HG02885 (cell line): Measurements from ENCODE around the gene EML2.
"Not testable (repeated sequence)": the region's sequence is repeated elsewhere in the genome, so short reads cannot be mapped to it uniquely, and the experiment has no call there.

ENCODE experiments used
- ATAC-seq: cut with Tn5 transposase; IDR thresholded peaks from one replicate; pipeline ENCODE4 v1.9.1; 2021; ENCODE audit warnings: mild to moderate bottlenecking; ENCODE audit not compliant: unreplicated experiment, poor library complexity

EML2 gene

GRCh38 chr19:45621389-45621788, 17.8 kb downstream of the EML2 start:
- ATAC-seq: no peak

GRCh38 chr19:45616704-45617017, 22.5 kb downstream of the EML2 start:
- ATAC-seq: no peak

DNA sequence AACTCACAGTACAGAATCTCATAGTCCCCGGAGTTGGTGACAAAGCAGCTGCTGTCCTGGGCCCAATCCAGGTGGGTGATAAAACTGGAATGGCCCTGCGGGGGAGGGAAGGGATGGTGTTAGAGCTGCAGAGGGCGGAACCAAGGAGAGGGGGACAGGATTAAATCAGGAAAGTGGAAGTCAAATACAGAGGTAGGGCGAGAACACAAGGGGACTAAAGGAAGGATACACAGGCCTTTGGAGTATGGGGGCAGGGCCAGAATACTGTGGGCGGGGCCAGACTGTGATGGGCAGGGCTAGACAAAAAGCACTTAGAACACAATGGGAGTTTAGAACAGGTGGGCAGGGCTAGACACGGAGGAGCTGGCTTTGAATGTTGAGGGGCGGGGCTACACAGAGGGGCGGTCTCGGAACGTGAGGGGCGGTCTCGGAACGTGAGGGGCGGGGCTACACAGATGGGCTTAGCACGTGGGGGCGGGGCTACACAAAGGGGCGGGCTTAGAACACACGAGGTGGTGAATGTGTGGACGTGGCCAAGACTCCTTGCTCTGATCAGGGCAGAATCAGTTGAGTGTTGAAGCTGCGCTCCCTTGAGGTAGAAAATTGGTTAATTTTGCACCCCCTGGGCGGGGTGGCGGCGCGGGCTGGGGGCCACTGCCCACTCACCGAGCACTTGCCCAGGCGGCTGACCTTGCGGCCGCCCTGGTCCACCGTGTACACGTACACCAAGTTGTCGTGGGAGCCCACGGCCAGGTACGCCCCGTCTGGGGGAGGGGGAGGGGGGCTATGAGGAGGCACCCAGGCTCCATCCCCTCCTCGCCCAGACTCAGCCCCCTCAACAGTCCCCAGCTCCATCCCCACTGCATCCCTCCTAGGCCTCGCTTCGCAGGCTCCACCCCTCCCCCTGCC, 23.1 kb downstream of the EML2 start:
- no peak for ATAC-seq

DNA sequence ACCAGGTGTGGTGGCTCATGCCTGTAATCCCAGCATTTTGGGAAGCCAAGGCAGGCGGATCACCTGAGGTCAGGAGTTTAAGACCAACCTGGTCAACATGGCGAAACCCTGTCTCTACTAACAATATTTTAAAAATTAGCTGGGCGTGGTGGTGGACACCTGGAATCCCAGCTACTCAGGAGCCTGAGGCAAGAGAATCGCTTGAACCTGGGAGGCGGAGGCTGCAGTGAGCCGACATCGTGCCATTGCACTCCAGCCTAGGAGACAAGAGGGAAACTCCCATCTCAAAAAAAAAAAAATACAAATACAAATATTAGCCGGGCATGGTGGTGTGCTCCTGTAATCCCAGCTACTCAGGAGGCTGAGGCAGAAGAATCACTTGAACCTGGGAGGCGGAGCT, 24.1 kb downstream of the EML2 start:
- ATAC-seq: not testable (repeated sequence)

DNA sequence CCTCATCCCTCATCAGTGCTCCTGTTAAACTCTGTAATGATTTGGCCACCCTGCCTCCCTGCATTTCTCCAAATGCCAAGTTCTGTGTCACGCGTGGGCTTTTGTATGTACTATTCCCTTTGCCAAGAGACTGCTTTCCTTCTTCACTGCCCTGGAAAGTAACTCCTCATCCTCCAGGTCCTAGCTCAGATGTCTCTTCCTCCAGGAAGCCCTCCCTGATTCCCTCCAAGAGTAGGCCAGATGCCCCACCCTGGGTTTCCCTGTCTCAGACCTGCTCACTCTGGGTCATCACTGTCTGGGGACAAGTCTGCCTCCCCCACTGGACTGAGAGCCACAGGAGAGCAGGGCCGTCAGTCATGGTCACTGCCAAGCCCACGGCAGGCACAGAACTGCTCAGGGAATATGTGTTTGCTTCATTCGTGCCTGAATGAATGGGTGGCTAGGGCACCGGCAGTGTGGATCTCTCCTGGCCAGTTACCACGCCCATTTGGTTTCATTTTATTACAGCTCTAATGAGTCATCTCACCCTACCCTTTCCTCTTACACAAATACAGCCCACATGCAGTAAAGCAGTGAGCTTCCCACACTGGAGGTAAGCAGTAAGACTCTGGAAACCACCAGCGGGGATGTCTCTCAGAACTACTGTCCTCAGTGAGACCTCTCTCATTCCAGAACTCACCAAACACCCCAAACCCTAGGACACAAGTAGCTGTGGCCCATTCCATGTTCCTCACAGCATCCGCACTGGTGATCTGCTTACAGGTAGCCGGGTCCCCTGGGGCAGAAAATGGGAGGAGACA, 25.1 kb downstream of the EML2 start:
- no peak for ATAC-seq

DNA sequence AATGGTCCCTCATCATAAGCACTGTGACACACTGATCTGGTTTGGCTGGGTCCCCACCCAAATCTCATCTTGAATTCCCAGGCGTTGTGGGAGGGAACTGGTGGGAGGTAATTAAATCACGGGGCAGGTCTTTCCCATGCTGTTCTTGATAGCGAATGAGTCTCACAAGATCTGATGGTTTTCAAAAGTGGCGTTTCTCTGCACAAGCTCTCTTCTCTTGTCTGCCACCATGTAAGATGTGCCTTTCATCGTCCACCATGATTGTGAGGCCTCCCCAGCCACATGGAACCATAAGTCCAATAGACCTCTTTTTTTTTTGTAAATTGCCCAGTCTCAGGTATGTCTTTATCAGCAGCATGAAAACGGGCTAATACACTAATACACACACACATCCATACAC, 30.2 kb downstream of the EML2 start:
- ATAC-seq: no peak

GRCh38 chr19:45607071-45608029, 31.8 kb downstream of the EML2 start:
- no peak for ATAC-seq

DNA sequence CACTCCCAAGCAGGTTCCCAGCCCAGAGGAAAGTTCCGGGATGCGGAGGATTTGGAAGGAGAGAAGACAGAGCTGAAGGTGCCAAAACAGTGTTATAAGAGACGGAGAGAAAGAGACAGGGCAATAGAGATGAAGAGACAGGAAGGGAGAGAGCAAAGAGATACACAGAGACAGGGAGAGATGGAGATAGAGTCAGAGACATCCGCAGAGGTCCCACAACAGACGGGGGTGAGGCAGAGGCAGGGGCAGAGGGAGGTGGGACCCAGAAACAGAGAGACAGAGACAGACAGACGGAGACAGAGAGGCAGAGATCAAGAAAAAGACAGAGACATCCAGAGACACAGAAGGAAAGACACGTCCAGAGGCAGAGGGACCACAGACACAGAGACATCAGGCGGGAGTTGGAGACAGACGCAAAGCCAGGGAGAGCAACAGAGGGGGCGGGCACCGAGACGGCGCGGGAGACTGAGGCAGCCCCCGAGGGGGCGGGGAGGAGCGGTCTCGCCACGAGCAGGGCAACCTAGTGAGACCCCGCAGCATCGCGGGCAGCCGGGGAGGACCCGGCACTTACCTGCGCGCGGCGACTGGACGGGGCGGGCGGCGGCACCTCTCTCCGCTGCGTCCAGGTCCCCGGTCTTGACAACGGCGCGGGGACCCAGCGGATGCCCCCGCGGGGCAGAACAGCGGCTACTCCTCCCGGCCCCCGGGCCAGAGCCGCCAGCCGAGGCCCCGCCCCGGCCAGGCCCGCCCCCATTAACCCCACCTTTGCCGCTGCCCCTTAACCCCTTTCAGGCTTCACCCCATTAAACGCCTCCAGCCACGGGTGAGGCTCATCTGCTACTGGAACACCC, 37.4 kb downstream of the EML2 start, which contains the start of gene GPR4:
Gene GPR4, minus strand, starts transcription at position 689 of the 851 bp plus-strand sequence. CDS start 10,346 bp downstream, outside the sequence.
- no peak for ATAC-seq

DNA sequence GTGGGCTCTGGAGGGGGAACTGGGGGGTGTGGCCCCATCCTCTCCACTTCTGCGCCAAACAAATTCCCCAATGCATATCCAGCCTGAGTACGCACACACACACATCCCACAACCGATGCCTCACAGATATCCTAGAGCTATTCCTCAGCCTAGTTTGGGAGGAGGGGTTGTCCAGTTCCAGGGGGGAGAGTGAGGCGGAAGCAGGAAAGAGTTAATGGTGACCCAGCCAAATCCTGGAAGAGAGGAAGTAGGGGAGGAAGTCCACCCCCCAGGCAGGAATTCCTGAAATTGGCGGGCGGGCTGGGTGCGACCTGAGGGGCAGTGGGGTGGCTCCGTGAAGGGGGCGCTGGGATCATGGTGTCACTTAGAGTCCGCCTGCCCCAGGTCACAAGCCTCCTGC, 38.1 kb downstream of the EML2 start:
- ATAC-seq: no peak

DNA sequence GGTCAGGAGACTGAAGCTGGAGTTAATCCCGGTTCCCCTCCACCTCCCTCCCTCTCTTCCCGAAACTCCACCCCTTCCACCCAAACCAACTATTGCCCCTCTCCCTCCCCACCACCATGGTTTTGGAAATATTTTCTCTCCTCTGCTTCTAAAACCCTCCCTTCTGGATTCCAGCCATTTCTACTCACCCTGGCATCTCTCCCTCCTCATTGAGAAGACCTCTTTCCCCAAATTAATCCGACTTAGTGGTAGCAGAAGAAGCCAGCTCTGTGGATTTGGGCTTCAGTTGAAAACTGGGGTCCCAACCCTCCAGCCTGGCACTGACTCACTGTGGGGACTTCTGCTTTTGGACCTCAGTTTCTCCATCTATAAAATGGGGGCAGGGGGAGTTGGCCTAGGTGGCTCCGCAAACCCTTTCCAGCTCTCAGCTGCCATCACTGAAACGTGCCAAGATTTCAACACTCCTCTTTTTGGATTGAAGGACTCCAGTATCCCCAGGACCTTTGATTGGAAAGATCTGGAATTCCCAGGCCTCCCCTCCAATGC, 38.8 kb downstream of the EML2 start:
- no peak for ATAC-seq

- ATAC-seq: no peak
Measured at GRCh38 chr19:45599286-45599685, 39.9 kb downstream of the EML2 start.

DNA sequence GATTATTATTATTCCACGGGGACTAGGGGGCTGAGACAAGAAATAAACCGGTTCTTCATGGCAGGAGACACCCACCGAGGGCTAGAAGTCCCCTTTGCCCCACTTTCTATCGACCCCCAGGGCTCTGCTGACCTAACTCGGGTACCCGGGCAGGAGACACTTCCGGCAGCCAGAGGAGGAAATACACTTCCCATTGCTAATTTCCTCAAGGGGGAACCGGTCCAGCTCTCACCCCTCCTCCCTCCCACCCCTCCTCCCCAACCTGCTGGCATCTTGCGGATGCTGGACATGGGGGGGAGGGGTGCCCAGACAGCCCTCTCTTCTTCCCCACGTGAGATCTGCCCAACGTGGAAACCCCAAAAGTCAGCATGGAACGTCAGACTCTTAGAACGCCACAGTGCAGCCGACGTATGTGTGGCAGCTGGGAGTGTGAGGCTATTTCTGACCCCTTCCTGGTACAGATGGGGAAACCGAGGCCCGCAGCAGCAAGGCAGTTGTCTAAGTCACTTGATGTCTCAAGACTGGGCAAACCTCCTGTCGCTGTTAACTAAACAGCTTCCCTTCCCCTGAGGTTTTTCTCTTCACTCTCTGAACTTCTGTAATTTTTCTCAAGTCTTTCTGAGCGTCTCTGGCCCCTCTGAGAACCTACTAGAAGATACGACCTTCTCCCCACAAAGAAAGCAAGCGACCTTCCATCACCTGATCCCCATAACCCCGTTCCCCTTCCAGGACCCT, 40.8 kb downstream of the EML2 start:
- no peak for ATAC-seq

DNA sequence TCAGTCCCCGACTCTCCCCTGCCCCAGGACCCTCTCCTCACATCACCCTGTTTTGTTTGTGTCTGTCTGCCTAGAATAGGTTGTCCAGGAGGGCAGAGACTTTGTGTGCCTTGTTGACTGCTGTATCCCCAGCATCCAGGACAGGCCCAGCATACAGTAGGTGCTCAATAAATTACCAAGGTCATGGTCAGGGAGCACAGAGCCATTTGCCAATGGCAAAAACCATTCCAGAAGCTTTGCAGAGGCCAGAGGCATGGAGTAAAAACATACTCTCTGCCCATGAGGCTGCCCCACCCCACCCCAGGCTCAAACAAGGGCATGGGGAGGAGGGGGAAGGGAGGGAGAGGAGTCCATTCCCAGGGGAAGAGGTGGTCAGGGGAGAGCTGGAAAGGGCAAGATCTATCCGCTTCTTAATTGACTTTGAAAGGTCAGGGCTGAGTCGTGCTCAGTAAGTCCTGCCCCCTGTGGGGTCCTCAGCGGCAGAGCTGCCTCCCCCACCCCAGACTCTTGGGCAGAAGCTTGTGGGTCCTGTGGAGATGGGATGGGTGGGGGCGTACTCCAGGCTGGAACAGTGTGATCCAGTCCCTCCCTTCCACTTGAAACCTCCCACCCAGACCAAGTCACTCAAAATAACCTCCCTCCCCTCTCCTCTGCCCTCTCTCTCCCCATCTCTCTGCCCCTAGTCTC, 41.6 kb downstream of the EML2 start:
- ATAC-seq: no peak

- no peak for ATAC-seq
Measured at GRCh38 chr19:45595814-45596213, 43.4 kb downstream of the EML2 start.

DNA sequence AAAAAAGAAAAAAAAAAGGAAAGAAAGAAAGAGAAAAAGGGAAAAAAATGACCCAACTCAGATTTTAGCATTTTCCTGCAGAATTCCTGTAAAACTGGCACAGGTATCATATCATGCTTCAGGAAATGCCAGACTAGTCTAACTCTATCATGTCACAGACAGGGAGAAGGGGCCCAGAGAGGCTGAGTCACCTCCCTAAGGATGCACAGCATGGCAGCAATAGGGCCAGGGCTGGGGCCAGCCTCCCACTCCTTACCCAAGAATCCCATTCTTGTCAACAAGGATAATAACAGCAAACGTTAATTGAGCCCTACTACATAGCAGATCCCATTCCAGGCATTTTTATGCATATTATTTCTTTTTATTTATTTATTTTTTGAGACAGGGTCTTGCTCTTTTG, 45.7 kb downstream of the EML2 start:
- no peak for ATAC-seq

DNA sequence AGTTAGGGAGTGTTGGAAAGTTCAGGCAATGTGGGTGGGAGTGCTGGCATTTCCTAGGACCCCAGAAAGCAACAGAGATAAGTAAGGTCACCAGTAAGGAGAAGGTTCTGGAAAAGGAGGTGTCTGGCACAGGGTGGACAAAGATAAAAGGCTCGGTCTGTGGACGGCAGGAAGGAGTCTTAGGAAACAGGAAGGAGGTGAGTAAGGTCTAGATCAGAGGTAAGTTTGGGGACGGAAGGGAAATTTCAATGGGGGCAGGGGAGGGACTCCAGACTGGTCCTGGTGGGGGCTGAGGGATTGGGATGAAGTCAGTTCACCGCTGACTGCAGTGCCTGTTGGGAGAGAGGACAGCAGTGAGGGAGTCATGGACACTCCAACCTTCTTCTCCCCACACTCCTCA, 46.8 kb downstream of the EML2 start:
- ATAC-seq: no peak

DNA sequence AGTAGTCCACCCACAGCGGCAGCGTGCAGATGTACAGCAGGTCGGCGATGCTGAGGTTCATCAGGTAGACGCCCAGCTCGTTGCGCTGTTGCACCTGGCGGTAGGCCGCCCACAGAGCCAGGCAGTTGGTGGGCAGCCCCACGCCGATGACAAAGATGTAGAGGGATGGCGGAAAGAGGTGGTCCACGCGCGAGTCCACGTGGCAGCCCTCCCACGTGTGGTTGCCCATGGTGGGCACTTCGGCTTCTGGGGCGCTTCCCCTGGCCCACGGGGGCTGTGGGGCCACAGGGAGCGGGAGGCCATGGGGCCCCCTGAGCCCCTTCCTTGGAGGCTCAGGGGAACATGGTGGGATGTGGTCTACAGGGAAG, 47.6 kb downstream of the EML2 start:
- no peak for ATAC-seq

DNA sequence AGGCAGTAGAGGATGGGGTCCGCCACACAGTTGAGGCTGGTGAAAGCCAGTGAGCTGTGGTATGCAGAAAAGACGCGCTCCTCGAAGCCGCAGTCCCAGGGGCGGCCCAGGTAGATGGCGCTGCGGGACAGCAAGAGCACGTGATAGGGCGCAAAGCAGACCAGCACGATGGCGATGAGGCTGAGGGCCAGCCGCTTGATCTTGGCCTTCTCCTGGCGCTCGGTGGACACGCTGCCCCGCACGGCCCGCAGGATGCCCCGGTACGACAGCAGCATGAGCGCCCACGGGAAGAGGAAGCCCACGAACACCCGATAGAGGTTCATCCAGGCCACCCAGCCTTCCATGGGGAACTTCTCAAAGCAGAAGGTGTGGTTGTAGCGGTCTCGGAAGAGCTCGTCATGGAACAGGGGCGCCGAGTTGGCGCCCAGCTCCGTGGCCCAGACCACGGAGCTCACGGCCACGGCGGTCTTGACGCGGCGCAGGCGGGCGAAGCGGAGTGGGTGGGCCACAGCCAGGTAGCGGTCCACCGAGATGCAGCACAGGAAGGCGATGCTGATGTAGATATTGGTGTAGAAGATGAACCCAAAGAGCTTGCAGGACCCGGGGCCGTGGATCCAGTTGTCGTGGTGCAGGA, 48.1 kb downstream of the EML2 start:
- no peak for ATAC-seq
